Mesenteric fat pad (tissue), 1 donor: ENCODE results near the gene AFG1L. TPM values are rescaled to one million over a fixed set of nuclear protein-coding genes. Genes with fewer than 3 reads are reported as not detected.
"Not testable (repeated sequence)": the region's sequence is repeated elsewhere in the genome, so short reads cannot be mapped to it uniquely, and the experiment has no call there.

Source experiments
- DNase-seq: peaks from one replicate; pipeline ENCODE4 v3.0.0-alpha.2; 2020; ENCODE audit warnings: low spot score
- total RNA-seq: library from RNA; stranded (reverse); fragmentation: NEBNext Ultra II Directional; extraction: Animal tissue kit (Norgen Biotek cat#: 25700); gene quantifications from one replicate; pipeline ENCODE4 v1.2.1, GENCODE V29; 2021
- donor health status: DM: yes; HTN: yes; CAD: no.

AFG1L gene
- total RNA-seq, 1 donor from 2014 or later, result 7.0 TPM

GRCh38 chr6:108449717-108450116, 154.9 kb downstream of the AFG1L start:
- not testable (repeated sequence) for DNase-seq

GRCh38 chr6:108451816-108452215, 157.0 kb downstream of the AFG1L start:
- no peak for DNase-seq

GRCh38 chr6:108452711-108453195, 157.9 kb downstream of the AFG1L start:
- no peak for DNase-seq

GRCh38 chr6:108453601-108454185, 158.8 kb downstream of the AFG1L start:
- DNase-seq, result no peak

GRCh38 chr6:108454356-108454755, 159.5 kb downstream of the AFG1L start:
- no peak for DNase-seq

- DNase-seq, result no peak
Measured at GRCh38 chr6:108455688-108456087, 160.8 kb downstream of the AFG1L start.

GRCh38 chr6:108463784-108464183, 168.9 kb downstream of the AFG1L start:
- no peak for DNase-seq

- DNase-seq, result no peak
Measured at GRCh38 chr6:108464418-108465097, 169.7 kb downstream of the AFG1L start.

- no peak for DNase-seq
Measured at GRCh38 chr6:108465098-108465495, 170.2 kb downstream of the AFG1L start.

- DNase-seq, result no peak
Measured at GRCh38 chr6:108468346-108468745, 173.5 kb downstream of the AFG1L start.

- DNase-seq, result no peak
Measured at GRCh38 chr6:108469316-108469715, 174.5 kb downstream of the AFG1L start.

GRCh38 chr6:108473197-108473596, 178.3 kb downstream of the AFG1L start:
- DNase-seq, result no peak

- DNase-seq, result no peak
Measured at GRCh38 chr6:108476376-108476775, 181.5 kb downstream of the AFG1L start.

GRCh38 chr6:108476847-108477430, 182.1 kb downstream of the AFG1L start:
- no peak for DNase-seq

- no peak for DNase-seq
Measured at GRCh38 chr6:108482559-108482958, 187.7 kb downstream of the AFG1L start.

- no peak for DNase-seq
Measured at GRCh38 chr6:108484016-108484415, 189.2 kb downstream of the AFG1L start.

- DNase-seq, result no peak
Measured at GRCh38 chr6:108489699-108490098, 194.8 kb downstream of the AFG1L start.

GRCh38 chr6:108492131-108492766, 197.4 kb downstream of the AFG1L start:
- no peak for DNase-seq

- no peak for DNase-seq
Measured at GRCh38 chr6:108494434-108494833, 199.6 kb downstream of the AFG1L start.

- no peak for DNase-seq
Measured at GRCh38 chr6:108497883-108498282, 203.0 kb downstream of the AFG1L start.

- no peak for DNase-seq
Measured at GRCh38 chr6:108501559-108501958, 206.7 kb downstream of the AFG1L start.

- no peak for DNase-seq
Measured at GRCh38 chr6:108502832-108503231, 208.0 kb downstream of the AFG1L start.
